K562 (cell line): ENCODE results near the gene MS4A4E. TPM values are rescaled to one million over a fixed set of nuclear protein-coding genes. Genes with fewer than 3 reads are reported as not detected.
A peak's percentile ranks its signal among the peaks of the same experiment; 100 is the strongest.

Experiments used
- ATAC-seq: fragments of 200-7000 bp; cut with Tn5 transposase; 3 replicates; pipeline ENCODE4 v1.9.1; 2020; ENCODE audit warnings: moderate library complexity
- BruUV-seq: library from RNA; stranded (reverse); fragments of 400-500 nt; replicated peaks from 2 replicates; lab custom pipeline; 2021; lab: Mats Ljungman, UMichigan
- CTCF ChIA-PET: fragments of 300-600 bp; formaldehyde crosslinking; extraction: SDS; loops from one replicate; lab custom pipeline; 2021; ENCODE audit warnings: low intra/inter-chr PET ratio; lab: Yijun Ruan, JAX
- POLR2A ChIA-PET: fragments of 300-600, 350-650 bp; sonication (Branson Sonifier 250); formaldehyde crosslinking; extraction: SDS; loops from one replicate; lab custom pipeline; 2021; ENCODE audit warnings: antibody characterized with exemption, inconsistent platforms; lab: Yijun Ruan, JAX
- DNase-seq, 4 experiments: peaks; one replicate each; pipeline versions ENCODE4 v3.0.0 to v3.0.0-alpha.2; 2011 to 2018; ENCODE audit warnings: low spot score in 3 of 4, mixed read lengths in 3 of 4; ENCODE audit errors: extremely low read depth in 1 of 4
- FAIRE-seq: peaks from 2 replicates; lab custom pipeline; 2011; peaks lifted over from hg19 to GRCh38; lab: Jason Lieb, UNC
- H2AFZ ChIP-seq: 2 replicates; pipeline ENCODE4 v1.6.0; 2011; ENCODE audit warnings: low read depth, low read length, control low read depth, inconsistent platforms
- H3K27ac ChIP-seq: fragments of 200-600 bp; 3 replicates; pipeline ENCODE4 v1.8.0; 2011; ENCODE audit warnings: low read depth, mild to moderate bottlenecking, control low read depth, inconsistent platforms, low read length, moderate library complexity, mixed read lengths; ENCODE audit errors: extremely low read depth
- H3K27me3 ChIP-seq, 2 experiments: fragments of 300-600 bp in 1 of 2; 2 replicates in 1 of 2; 3 replicates in 1 of 2; pipeline versions ENCODE4 v1.6.0 to v1.8.0; 2011; ENCODE audit warnings: inconsistent platforms in 2 of 2, low read length in 2 of 2, mild to moderate bottlenecking in 1 of 2, mixed read lengths in 1 of 2, moderate library complexity in 1 of 2; ENCODE audit not compliant: control insufficient read depth in 2 of 2, insufficient read depth in 2 of 2
- H3K36me3 ChIP-seq: fragments of 300-600 bp; 3 replicates; pipeline ENCODE4 v1.8.0; 2011; ENCODE audit warnings: mild to moderate bottlenecking, low read length, inconsistent platforms; ENCODE audit not compliant: control insufficient read depth, insufficient read depth
- H3K4me1 ChIP-seq, 2 experiments: fragments of 200-600 bp in 1 of 2; replicated peaks in 1 of 2; 2 replicates in 1 of 2; 3 replicates in 1 of 2; pipeline versions ENCODE4 v1.5.1 to v1.8.0; 2011; ENCODE audit warnings: inconsistent platforms in 2 of 2, low read length in 2 of 2, mild to moderate bottlenecking in 1 of 2, mixed read lengths in 1 of 2, moderate library complexity in 1 of 2; ENCODE audit not compliant: control insufficient read depth in 2 of 2, insufficient read depth in 2 of 2
- H3K4me2 ChIP-seq: 2 replicates; pipeline ENCODE4 v1.6.1; 2011; ENCODE audit warnings: low read length, control low read depth, inconsistent platforms, mixed read lengths; ENCODE audit not compliant: insufficient read depth
- H3K4me3 ChIP-seq: fragments of 200-600 bp; sonication (generic), shearing (Covaris generic); 2 replicates; pipeline ENCODE4 v1.5.1; 2016; ENCODE audit warnings: control low read depth, inconsistent platforms
- H3K79me2 ChIP-seq: fragments of 200-600 bp; 3 replicates; pipeline ENCODE4 v1.8.0; 2011; ENCODE audit warnings: low read length, inconsistent platforms; ENCODE audit not compliant: control insufficient read depth, insufficient read depth
- H3K9ac ChIP-seq, 2 experiments: 2 replicates each; pipeline versions ENCODE4 v1.6.0 to v1.6.1; 2011; ENCODE audit warnings: low read depth in 2 of 2, low read length in 2 of 2, control low read depth in 1 of 2, inconsistent platforms in 1 of 2, mild to moderate bottlenecking in 1 of 2, mixed read lengths in 1 of 2; ENCODE audit not compliant: insufficient read depth in 1 of 2
- H3K9me1 ChIP-seq: one replicate; pipeline ENCODE4 v1.6.0; 2011; ENCODE audit warnings: inconsistent platforms, mild to moderate bottlenecking, low read length, moderate library complexity; ENCODE audit not compliant: control insufficient read depth, insufficient read depth
- H3K9me3 ChIP-seq: replicated peaks from 2 replicates; pipeline ENCODE4 v1.5.1; 2011; ENCODE audit warnings: low read depth, low read length, inconsistent platforms; ENCODE audit not compliant: control insufficient read depth, insufficient read depth
- H4K20me1 ChIP-seq: replicated peaks from 2 replicates; pipeline ENCODE4 v1.6.1; 2011; ENCODE audit warnings: low read length, inconsistent platforms, mixed read lengths; ENCODE audit not compliant: control insufficient read depth, insufficient read depth
- CC2D1A ChIP-seq: fragments of 450-650 bp; IDR thresholded peaks from 2 replicates; pipeline ENCODE4 v1.6.1; 2017; ENCODE audit warnings: mild to moderate bottlenecking
- FOXO4 ChIP-seq: fragments of 450-650 bp; formaldehyde crosslinking; IDR thresholded peaks from 2 replicates; pipeline ENCODE4 v1.4.0; 2020; ENCODE audit warnings: mild to moderate bottlenecking, moderate library complexity
- MAZ ChIP-seq, 2 experiments: fragments of 450-650 bp in 1 of 2; sonication (generic) in 1 of 2; formaldehyde crosslinking; IDR thresholded peaks in 1 of 2; conservative IDR thresholded peaks in 1 of 2; 2 replicates each; pipeline versions ENCODE4 v1.4.0 to v1.5.0; 2020; ENCODE audit warnings: mild to moderate bottlenecking in 1 of 2, missing genetic modification reagents in 1 of 2
- RAD21 ChIP-seq, 2 experiments: fragments of 250-450 bp in 1 of 2; fragments of 450-650 bp in 1 of 2; sonication (Bioruptor Pico) in 1 of 2; formaldehyde crosslinking in 1 of 2; IDR thresholded peaks in 1 of 2; conservative IDR thresholded peaks in 1 of 2; 2 replicates each; pipeline versions ENCODE4 v1.4.0 to v1.8.0; 2020 to 2022; ENCODE audit warnings: mild to moderate bottlenecking in 2 of 2, moderate library complexity in 1 of 2
- REST ChIP-seq, 2 experiments: fragments of 450-650 bp; formaldehyde crosslinking in 1 of 2; IDR thresholded peaks; 2 replicates each; pipeline versions ENCODE4 v1.4.0 to v1.6.1; 2014 to 2020; ENCODE audit warnings: mild to moderate bottlenecking in 2 of 2, borderline replicate concordance in 1 of 2, low read depth in 1 of 2
- TAF1 ChIP-seq: IDR thresholded peaks from 2 replicates; pipeline ENCODE4 v1.6.1; 2011; ENCODE audit warnings: mild to moderate bottlenecking, low read length, moderate library complexity; ENCODE audit not compliant: insufficient read depth, control insufficient read depth, severe bottlenecking; ENCODE audit errors: extremely low read depth
- ZBTB34 ChIP-seq: fragments of 250-450 bp; sonication (Bioruptor Pico); IDR thresholded peaks from 2 replicates; pipeline ENCODE4 v1.8.0; 2021; ENCODE audit warnings: mild to moderate bottlenecking, moderate library complexity
- ZNF184 ChIP-seq: sonication (generic); formaldehyde crosslinking; IDR thresholded peaks from 2 replicates; pipeline ENCODE4 v1.5.0; 2020; ENCODE audit warnings: missing genetic modification reagents
- WGBS: fragments of 100-300 bp; shearing (Covaris generic); methylation state at CpG from one replicate; pipeline ENCODE4 v1.1.6; 2016; ENCODE audit warnings: low coverage, mixed read lengths; ENCODE audit not compliant: insufficient coverage; ENCODE audit errors: missing lambda C conversion rate; 5-methylcytosine and 5-hydroxymethylcytosine counted together
- in situ Hi-C: fragments of 300-500 bp; cut with MboI; formaldehyde crosslinking; loops from 4 replicates; pipeline ENCODE4 v1.15.0; 2018; ENCODE audit warnings: inconsistent platforms, mixed read lengths
- intact Hi-C: fragments of 100-400 bp; cut with micrococcal nuclease; formaldehyde crosslinking; loops from 2 replicates; pipeline ENCODE4 v1.14.2; 2022
- polyA plus RNA-seq, 8 experiments: library from polyadenylated mRNA; depleted of rRNA in 4 of 8; stranded (reverse) in 5 of 8; unstranded in 3 of 8; fragments of >200 nt; fragmentation: Nextera tagmentation in 2 of 8; fragmentation: Illumina TruSeq in 1 of 8; extraction: Ambion mirVana in 2 of 8; extraction: Trizol in 1 of 8; gene quantifications; 2 replicates each; pipeline versions ENCODE4 v1.2.1 to v1.2.3, GENCODE V29; 2011 to 2014; ENCODE audit warnings: inconsistent platforms in 1 of 8, missing spikeins in 1 of 8
- total RNA-seq, 7 experiments: library from RNA; depleted of rRNA in 6 of 7; stranded (reverse); fragments of >200 nt in 6 of 7; fragmentation: Illumina TruSeq in 2 of 7; extraction: Trizol in 2 of 7; gene quantifications; 2 replicates each; pipeline versions ENCODE4 v1.2.1 to v1.2.3, GENCODE V29; 2011 to 2021; ENCODE audit warnings: low replicate concordance in 1 of 7

Gene MS4A4E
- total and polyA plus RNA-seq, 9 of the 15 experiments (the other 6 are each of a cell fraction or from before 2014, with no cell fraction given): 0.11 to 0.81 (median 0.36) TPM; not detected in 2

- DNase-seq (peak; percentile 27 to 76 (median 36)), ATAC-seq (peak; percentile 87)
- intact Hi-C loops: loop anchor here (1.0 to 5.0 kb wide), 4 partner anchors 81 to 428 kb away; no protein-coding TSS in a partner anchor
- TF ChIP-seq TAF1 (no peak), REST (IDR thresholded peaks at IDR 0.05; ENCODE audit: borderline replicate concordance) (peak; percentile 89), REST (CRISPR knock-in tag; IDR thresholded peaks at IDR 0.05; ENCODE audit: low read depth) (no peak), RAD21 (CRISPR knock-in tag; conservative IDR thresholded peaks at IDR 0.05 in 1 of 2, IDR thresholded peaks at IDR 0.05 in 1 of 2) (peak; percentile 89 to 95), CC2D1A (peak; percentile 64; the same call in 1 of the 2 replicates), ZBTB34 (CRISPR knock-in tag) (no peak), FOXO4 (CRISPR knock-in tag) (no peak), MAZ (CRISPR knock-in tag; conservative IDR thresholded peaks at IDR 0.05 in 1 of 2, IDR thresholded peaks at IDR 0.05 in 1 of 2) (0 out of 4 replicates have a peak, but pooled peaks of 1 of the 2 experiments have one; percentile 25), ZNF184 (CRISPR knock-in tag) (no peak)
These were observed 8.7 kb upstream of the MS4A4E start for GRCh38 chr11:60251485-60252212.

More at GRCh38 chr11:60251485-60252212, 8.7 kb upstream of the MS4A4E start:
- in situ Hi-C loops: loop anchor here (10.0 kb wide), 1 partner anchor 427 kb away; no protein-coding TSS in a partner anchor
- H3K36me3 ChIP-seq: no peaks in the 10 kb centered on the region
- H3K4me1 ChIP-seq: no peaks in the 10 kb centered on the region
- no peaks in the 10 kb centered on the region for H3K9me3 ChIP-seq
- H3K27ac ChIP-seq: no peak overlapping the region
- WGBS: 24% methylated on average over 5 of the region's 6 CpGs
- FAIRE-seq: peak; percentile 92
- no peak overlapping the region for H3K4me2 ChIP-seq
- H3K79me2 ChIP-seq: no peaks in the 10 kb centered on the region
- no peaks in the 10 kb centered on the region for H3K9me1 ChIP-seq
- ChIA-PET CTCF (interaction anchor here (1.2 to 1.7 kb wide), 3 partner anchors 82 to 430 kb away, joined by 5 to 14 read pairs (median 6); no protein-coding TSS in a partner anchor), POLR2A (interaction anchor here (0.6 to 1.0 kb wide), 5 partner anchors 13 to 464 kb away, joined by 3 to 4 read pairs (median 3); no protein-coding TSS in a partner anchor)
- H2AFZ ChIP-seq: no peak overlapping the region
- no peak overlapping the region for H3K9ac ChIP-seq
- no peak overlapping the region for H3K4me3 ChIP-seq
- no peaks in the 10 kb centered on the region; a peak in 1 of 5 replicates for H3K27me3 ChIP-seq
- no peaks in the 10 kb centered on the region for H4K20me1 ChIP-seq
- BruUV-seq: no TSS peak
